Measurements from ENCODE around the gene ITGA11.

The ITGA11 gene

GRCh38 chr15:68352401-68353062, 79.4 kb downstream of the ITGA11 start:
- DNase-seq (ENCODE audit: low spot score) = no peak

GRCh38 chr15:68349151-68349550, 82.8 kb downstream of the ITGA11 start:
- no peak for DNase-seq (ENCODE audit: low spot score)

GRCh38 chr15:68348606-68349005, 83.4 kb downstream of the ITGA11 start:
- no peak for DNase-seq (ENCODE audit: low spot score)

- no peak for DNase-seq (ENCODE audit: low spot score)
Measured at GRCh38 chr15:68348081-68348480, 83.9 kb downstream of the ITGA11 start.

- DNase-seq (ENCODE audit: low spot score) = no peak
Measured at GRCh38 chr15:68347392-68347791, 84.6 kb downstream of the ITGA11 start.

- DNase-seq (ENCODE audit: low spot score) = no peak
Measured at GRCh38 chr15:68346979-68347378, 85.0 kb downstream of the ITGA11 start.

GRCh38 chr15:68345481-68345880, 86.5 kb downstream of the ITGA11 start:
- no peak for DNase-seq (ENCODE audit: low spot score)

- no peak for DNase-seq (ENCODE audit: low spot score)
Measured at GRCh38 chr15:68344600-68344999, 87.4 kb downstream of the ITGA11 start.

- no peak for DNase-seq (ENCODE audit: low spot score)
Measured at GRCh38 chr15:68343579-68344225, 88.3 kb downstream of the ITGA11 start.

GRCh38 chr15:68341760-68342725, 89.9 kb downstream of the ITGA11 start:
- DNase-seq (ENCODE audit: low spot score) = no peak

GRCh38 chr15:68340726-68341671, 91.0 kb downstream of the ITGA11 start:
- DNase-seq (ENCODE audit: low spot score) = no peak

- no peak for DNase-seq (ENCODE audit: low spot score)
Measured at GRCh38 chr15:68339481-68339880, 92.5 kb downstream of the ITGA11 start.

GRCh38 chr15:68337826-68338225, 94.1 kb downstream of the ITGA11 start:
- DNase-seq (ENCODE audit: low spot score) = no peak

- no peak for DNase-seq (ENCODE audit: low spot score)
Measured at GRCh38 chr15:68336516-68336915, 95.4 kb downstream of the ITGA11 start.

- no peak for DNase-seq (ENCODE audit: low spot score)
Measured at GRCh38 chr15:68335655-68336054, 96.3 kb downstream of the ITGA11 start.

GRCh38 chr15:68335251-68335650, 96.7 kb downstream of the ITGA11 start:
- DNase-seq (ENCODE audit: low spot score) = no peak

- no peak for DNase-seq (ENCODE audit: low spot score)
Measured at GRCh38 chr15:68334661-68335124, 97.3 kb downstream of the ITGA11 start.

- no peak for DNase-seq (ENCODE audit: low spot score)
Measured at GRCh38 chr15:68333775-68334470, 98.0 kb downstream of the ITGA11 start.

GRCh38 chr15:68332266-68332665, 99.7 kb downstream of the ITGA11 start:
- no peak for DNase-seq (ENCODE audit: low spot score)

GRCh38 chr15:68330901-68331300, 101.1 kb downstream of the ITGA11 start:
- no peak for DNase-seq (ENCODE audit: low spot score)

- DNase-seq (ENCODE audit: low spot score) = no peak
Measured at GRCh38 chr15:68330416-68330815, 101.5 kb downstream of the ITGA11 start.
